GM12801 (cell line): Measurements from ENCODE around the gene TAS2R20.

ENCODE experiments used
- TF ChIP-seq, protein P1 (sequence below): IDR thresholded peaks from one replicate; pipeline ENCODE4 v1.5.1; 2011; ENCODE audit warnings: control low read depth; ENCODE audit not compliant: insufficient read length; ENCODE audit errors: extremely low read depth

TAS2R20 gene

DNA sequence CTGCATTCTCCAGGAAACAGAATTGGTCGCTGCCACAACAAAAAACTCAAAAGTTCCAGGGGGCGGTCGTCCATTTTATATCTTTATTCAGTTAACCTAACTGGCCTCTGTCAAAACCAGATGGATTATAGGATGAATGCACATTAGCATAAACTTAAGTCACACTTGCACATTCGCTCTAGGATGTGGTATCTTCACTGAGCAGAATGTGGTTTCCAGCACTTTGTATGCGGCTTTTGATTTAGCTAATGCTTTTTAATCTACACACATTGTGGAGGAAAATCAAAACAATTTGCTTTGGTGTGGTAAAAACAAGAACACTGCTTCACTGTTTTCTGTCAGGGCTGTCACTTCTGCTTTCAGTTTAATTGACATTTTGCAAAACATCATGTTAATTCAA lies 15.9 kb downstream of the TAS2R20 start:
- TF ChIP-seq, protein P1, sequence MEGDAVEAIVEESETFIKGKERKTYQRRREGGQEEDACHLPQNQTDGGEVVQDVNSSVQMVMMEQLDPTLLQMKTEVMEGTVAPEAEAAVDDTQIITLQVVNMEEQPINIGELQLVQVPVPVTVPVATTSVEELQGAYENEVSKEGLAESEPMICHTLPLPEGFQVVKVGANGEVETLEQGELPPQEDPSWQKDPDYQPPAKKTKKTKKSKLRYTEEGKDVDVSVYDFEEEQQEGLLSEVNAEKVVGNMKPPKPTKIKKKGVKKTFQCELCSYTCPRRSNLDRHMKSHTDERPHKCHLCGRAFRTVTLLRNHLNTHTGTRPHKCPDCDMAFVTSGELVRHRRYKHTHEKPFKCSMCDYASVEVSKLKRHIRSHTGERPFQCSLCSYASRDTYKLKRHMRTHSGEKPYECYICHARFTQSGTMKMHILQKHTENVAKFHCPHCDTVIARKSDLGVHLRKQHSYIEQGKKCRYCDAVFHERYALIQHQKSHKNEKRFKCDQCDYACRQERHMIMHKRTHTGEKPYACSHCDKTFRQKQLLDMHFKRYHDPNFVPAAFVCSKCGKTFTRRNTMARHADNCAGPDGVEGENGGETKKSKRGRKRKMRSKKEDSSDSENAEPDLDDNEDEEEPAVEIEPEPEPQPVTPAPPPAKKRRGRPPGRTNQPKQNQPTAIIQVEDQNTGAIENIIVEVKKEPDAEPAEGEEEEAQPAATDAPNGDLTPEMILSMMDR, result no peak

DNA sequence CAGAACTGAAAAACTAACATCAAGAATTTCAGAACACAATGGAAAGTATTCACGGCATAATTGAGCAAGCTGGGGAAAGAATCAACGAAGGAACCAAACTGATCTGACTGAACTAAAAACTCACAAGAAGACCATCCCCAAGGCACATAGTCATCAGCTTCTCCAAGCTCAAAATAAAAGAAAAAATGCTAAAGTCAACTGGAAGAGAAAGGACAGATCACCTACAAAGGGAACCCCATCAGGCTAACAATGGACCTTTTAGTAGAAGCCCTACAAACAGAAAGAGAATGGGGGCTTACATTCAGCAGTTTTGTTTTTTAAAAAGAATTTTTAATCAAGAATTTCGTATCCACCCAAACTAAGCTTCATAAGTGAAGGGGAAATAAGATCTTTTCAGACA lies 23.1 kb downstream of the TAS2R20 start:
- TF ChIP-seq, protein P1, result no peak

DNA sequence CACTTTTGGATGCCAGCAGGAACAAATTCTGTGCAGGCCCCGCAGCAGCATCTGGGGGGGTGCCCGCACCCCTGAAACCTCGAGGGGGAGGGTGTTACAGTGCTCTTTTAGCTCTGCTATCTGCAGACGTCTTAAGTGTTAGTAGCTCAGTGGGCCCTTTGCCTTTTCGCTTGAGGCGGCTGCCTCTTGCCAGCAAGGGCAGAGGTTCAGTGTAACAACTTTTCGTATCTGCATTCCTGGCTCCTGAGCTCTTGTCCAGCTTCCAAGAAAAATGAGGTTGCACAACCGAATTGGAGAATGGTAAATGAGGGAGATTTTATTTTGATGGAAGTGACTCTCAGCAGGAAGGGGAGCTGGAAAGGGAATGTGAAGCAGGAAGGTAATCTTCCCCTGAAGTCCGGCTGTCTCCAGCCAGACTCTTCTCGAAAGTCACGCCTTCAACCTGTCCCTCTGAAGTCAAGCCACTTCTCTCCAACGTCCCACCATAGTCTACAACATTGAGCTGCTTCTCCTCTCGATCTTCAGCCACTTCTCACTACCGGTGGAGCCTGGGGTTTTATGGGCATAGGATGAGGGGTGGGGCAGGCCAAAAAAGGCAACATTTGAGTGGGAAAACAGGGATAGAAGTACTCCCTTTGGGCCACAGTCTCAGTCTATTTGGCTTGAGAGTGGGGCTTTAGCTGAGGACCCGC lies 29.2 kb downstream of the TAS2R20 start:
- TF ChIP-seq, protein P1, result no peak

DNA sequence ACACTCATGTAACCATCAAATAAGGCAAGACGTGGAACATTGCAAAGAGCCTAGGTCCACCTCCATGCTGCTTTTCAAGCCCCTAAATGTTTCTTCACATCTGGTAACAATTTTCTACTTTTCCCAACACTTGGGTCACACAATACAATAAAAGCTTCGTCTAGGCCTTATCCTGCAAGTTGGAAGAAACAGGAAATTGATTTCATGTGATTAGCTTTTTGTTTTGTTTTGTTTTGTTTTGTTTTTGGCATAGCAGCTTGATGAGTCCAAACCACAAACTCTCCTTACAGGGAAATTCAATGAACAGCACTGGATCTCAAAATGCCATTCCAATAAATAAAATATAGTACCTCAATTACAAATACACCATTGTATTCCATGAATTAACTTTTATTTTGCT lies 30.7 kb downstream of the TAS2R20 start:
- TF ChIP-seq, protein P1, result no peak

DNA sequence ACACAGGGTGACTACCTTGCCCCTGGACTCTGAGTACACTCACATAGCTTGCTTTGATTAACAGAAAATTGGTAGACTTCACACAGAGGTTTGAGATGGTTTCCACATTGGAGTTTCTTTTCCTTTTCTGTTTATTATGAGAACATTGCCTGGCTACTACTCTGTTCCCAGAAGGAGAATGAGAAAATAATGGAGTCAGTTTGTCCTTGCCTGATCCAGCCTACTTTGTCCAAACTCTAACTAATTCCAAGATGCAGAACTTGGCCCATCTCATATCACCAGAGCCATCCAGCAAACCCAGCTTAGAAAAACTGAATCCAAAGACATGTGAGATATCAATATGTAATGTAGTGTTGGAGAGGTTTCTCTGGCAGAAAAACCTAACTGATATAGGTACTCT lies 31.8 kb downstream of the TAS2R20 start:
- TF ChIP-seq, protein P1, result no peak

DNA sequence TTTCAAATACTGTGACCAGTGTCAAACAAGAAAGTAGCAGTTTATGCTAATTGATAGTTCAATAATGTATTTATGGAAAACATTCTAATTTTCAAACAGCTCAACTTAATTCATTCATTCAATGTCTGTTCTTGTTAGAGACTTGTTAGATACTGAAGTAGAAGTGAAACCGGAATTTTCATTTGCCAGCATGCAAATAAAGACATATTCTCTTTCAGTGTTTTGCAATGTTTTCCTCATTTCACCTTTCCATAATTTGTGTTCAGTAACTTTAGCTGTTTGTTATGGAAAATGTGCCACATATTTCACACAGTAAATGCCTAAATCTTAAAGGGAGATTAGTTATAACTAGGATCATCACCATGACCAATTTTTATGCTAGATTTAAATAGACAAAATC lies 32.6 kb downstream of the TAS2R20 start:
- TF ChIP-seq, protein P1, result no peak

DNA sequence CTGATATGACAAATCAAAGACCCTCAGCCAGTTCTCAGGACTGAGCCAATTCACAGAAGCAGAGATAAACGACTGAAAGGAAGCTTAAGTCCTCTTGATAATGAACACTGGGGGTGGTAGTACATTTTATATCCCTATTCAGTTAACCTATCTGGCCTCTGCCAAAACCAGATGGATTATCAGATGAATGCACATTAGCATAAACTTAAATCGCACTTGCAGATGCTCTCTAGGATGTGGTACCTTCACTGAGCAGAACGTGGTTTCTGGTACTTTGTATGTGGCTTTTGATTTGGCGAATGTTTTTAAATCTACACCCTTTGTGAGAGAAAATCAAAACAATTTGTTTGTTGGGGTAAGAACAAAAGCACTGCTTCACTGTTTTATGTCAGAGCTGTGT lies 37.9 kb downstream of the TAS2R20 start:
- TF ChIP-seq, protein P1, result no peak
